Activated CD4-positive, alpha-beta T cell treated with anti-CD3 and anti-CD28 coated beads, Interleukin-2, amount 10 ng/mL, durations not matched to agents 7 days and 5 days (primary cell): ENCODE results near the gene HOXC11. TPM values are rescaled to one million over a fixed set of nuclear protein-coding genes. Genes with fewer than 3 reads are reported as not detected.

ENCODE experiments used
- CTCF ChIA-PET: fragments of 350-600 bp; sonication (Branson Sonifier 250); formaldehyde crosslinking; loops from one replicate; lab custom pipeline; 2021; ENCODE audit warnings: antibody characterized with exemption; lab: Charles Lee
- POLR2A ChIA-PET: fragments of 350-600 bp; sonication (Branson Sonifier 250); formaldehyde crosslinking; loops from one replicate; lab custom pipeline; 2021; ENCODE audit warnings: antibody characterized with exemption; lab: Charles Lee
- DNase-seq: peaks from one replicate; pipeline ENCODE4 v3.0.0-alpha.2; 2020
- H3K27ac Mint-ChIP-seq: one replicate; pipeline ENCODE4 v1.8.0; 2021; ENCODE audit warnings: mild to moderate bottlenecking, moderate library complexity, mixed read lengths
- H3K27me3 Mint-ChIP-seq: one replicate; pipeline ENCODE4 v1.8.0; 2021; ENCODE audit warnings: mixed read lengths
- H3K36me3 Mint-ChIP-seq: one replicate; pipeline ENCODE4 v1.8.0; 2021; ENCODE audit warnings: low read depth, mixed read lengths
- H3K4me1 Mint-ChIP-seq: one replicate; pipeline ENCODE4 v1.8.0; 2021; ENCODE audit warnings: mixed read lengths
- H3K4me3 Mint-ChIP-seq: one replicate; pipeline ENCODE4 v1.8.0; 2021; ENCODE audit warnings: mild to moderate bottlenecking, moderate library complexity, mixed read lengths
- H3K9me3 Mint-ChIP-seq: one replicate; pipeline ENCODE4 v1.8.0; 2021; ENCODE audit warnings: mixed read lengths
- total RNA-seq, 2 experiments: library from RNA; stranded (reverse); gene quantifications; one replicate each; pipeline ENCODE4 v1.2.3, GENCODE V29; 2021

The HOXC11 gene
- total RNA-seq, 2 experiments from 2014 or later, result not detected

DNA sequence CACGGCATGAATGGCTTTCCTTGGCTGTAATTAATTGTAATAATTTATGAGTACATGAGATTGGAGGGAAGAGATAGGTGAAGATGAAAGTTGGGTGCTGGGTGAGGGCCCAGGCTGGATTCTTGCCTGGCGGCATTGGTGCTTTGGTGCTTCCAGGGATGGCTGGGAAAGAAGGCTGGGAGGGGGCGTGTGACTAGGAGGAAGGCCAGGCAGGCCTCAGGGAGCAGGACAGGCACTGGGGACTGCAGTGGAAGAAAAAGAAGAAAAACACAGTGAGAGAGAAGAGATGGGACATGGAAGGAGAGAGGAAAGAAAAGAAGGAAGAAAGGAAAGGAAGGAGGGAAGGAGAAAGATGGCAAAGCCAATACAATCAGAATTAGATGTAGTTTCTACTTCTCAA lies 30.7 kb downstream of the HOXC11 start:
- no peak overlapping the region for H3K4me3 Mint-ChIP-seq
- peaks cover 1% of the 10 kb centered on the region for H3K36me3 Mint-ChIP-seq
- no peak for DNase-seq
- H3K4me1 Mint-ChIP-seq, result peaks cover 17% of the 10 kb centered on the region
- ChIA-PET CTCF (interaction anchor here (1.0 to 4.6 kb wide), 2 partner anchors 42 to 198 kb away, joined by 3 to 29 read pairs; no protein-coding TSS in a partner anchor), POLR2A (no interaction called here)
- H3K9me3 Mint-ChIP-seq, result no peaks in the 10 kb centered on the region
- no peak overlapping the region for H3K27ac Mint-ChIP-seq
- H3K27me3 Mint-ChIP-seq, result peaks cover 97% of the 10 kb centered on the region

DNA sequence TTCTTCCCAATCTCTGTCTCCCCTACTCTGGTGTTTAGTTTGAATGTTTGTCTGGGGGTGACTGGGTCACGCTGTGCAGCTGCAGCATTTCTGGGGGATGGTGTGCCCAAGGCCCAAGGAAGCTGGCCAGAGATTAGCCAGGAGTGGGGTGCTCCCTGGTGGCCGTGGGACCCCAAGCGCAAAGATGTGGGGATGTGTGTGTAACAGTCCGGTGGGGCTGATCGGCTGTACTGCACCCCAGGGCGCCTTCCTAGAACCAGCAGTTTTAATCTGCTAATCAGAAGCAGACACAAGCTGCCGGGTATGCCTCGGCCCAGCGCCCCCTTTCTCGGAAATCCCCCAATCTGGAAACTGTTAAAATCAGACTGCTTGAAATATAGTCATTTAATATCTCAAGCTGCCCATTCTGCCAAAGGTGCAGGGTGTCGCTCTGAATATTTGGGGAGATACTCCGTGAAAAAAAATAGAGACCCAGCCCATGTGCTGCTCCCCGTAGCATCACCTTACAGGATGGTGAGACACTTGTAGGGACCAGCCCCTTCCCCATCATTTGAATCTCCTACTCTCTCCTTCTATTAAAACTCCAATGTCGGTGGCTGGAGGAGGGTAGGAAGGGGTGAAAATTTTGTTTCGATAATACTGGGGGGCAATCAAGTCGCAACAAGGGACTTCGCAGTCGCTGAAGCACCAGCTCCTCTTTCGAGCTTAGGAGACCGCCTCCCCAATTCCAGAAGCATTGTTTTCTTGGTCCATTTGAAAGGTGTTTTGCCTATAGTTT lies 31.3 kb downstream of the HOXC11 start:
- Mint-ChIP-seq H3K27ac (no peak overlapping the region), H3K36me3 (peaks cover 1% of the 10 kb centered on the region), H3K4me3 (no peak overlapping the region), H3K4me1 (peaks cover 18% of the 10 kb centered on the region), H3K27me3 (peaks cover 95% of the 10 kb centered on the region), H3K9me3 (no peaks in the 10 kb centered on the region)
- DNase-seq, result no peak
- ChIA-PET POLR2A (no interaction called here), CTCF (interaction anchor here (1.0 to 4.6 kb wide), 3 partner anchors 43 to 198 kb away, joined by 3 to 33 read pairs (median 29); partner anchors contain the start of gene SMUG1)

DNA sequence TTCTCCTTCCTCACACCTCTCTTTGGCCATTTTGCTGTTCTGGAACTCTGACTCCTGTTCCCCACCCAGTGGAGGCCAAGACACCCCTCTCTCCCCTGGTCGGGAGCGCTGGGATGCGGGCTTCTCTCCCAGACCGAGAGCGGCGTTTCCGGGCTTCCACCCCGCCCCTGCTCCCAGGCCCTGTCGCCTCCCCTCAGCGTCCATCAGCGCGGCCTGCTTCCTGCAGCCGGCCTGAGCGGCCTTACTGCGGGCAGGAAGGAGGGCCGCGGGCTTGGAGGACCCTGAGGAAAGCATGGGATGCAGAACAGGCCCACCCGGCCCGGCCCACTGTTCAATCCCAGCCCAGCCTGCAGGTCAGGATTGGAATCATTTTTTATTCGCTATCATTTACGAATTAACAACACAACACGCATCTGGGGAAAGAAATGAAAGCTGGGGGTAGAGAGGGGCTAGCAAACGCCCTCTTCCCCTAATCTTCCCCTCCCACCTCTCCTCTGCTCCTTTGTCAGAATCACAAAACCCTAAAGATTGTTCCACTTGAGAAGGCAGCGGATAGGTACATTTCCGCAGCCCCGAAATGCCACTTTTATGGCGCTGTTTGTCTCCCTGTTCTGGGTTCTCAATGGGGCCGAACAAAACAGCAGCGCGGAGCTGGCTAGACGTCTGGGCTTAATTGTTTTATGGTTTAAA lies 32.1 kb downstream of the HOXC11 start:
- peaks cover 24% of the 10 kb centered on the region for H3K4me1 Mint-ChIP-seq
- no peak for DNase-seq
- peaks cover 95% of the 10 kb centered on the region for H3K27me3 Mint-ChIP-seq
- no peaks in the 10 kb centered on the region for H3K9me3 Mint-ChIP-seq
- no peak overlapping the region for H3K27ac Mint-ChIP-seq
- ChIA-PET CTCF (interaction anchor here (0.8 to 4.6 kb wide), 8 partner anchors 12 to 205 kb away, joined by 3 to 33 read pairs (median 6); partner anchors contain the start of genes HOXC5 and SMUG1), POLR2A (no interaction called here)
- H3K4me3 Mint-ChIP-seq, result no peak overlapping the region
- peaks cover 1% of the 10 kb centered on the region for H3K36me3 Mint-ChIP-seq

DNA sequence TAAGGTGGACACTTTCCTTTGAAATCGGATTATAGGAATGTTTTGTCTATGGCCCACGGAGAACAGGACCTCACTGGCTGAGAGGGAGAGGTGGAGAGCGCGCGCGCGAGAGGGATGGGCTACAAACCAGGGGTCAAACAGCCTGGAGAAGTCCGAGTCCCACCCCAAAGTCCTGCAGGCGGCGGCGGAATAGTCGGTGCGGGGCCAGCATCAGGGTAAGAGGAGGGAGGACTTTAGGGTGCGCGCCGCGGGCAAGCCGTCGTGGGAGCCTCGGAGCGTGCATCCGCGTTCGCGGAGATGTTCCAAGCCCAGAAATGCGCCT lies 32.6 kb downstream of the HOXC11 start:
- CTCF ChIA-PET, result interaction anchor here (0.6 to 4.6 kb wide), 21 partner anchors 12 to 210 kb away, joined by 3 to 33 read pairs (median 4); partner anchors contain the start of genes HOXC10, HOXC5 and SMUG1
- Mint-ChIP-seq H3K4me3 (no peak overlapping the region), H3K4me1 (peaks cover 24% of the 10 kb centered on the region), H3K27me3 (peaks cover 96% of the 10 kb centered on the region), H3K36me3 (peaks cover 1% of the 10 kb centered on the region), H3K9me3 (no peaks in the 10 kb centered on the region), H3K27ac (no peak overlapping the region)
- no peak for DNase-seq
- POLR2A ChIA-PET, result no interaction called here

DNA sequence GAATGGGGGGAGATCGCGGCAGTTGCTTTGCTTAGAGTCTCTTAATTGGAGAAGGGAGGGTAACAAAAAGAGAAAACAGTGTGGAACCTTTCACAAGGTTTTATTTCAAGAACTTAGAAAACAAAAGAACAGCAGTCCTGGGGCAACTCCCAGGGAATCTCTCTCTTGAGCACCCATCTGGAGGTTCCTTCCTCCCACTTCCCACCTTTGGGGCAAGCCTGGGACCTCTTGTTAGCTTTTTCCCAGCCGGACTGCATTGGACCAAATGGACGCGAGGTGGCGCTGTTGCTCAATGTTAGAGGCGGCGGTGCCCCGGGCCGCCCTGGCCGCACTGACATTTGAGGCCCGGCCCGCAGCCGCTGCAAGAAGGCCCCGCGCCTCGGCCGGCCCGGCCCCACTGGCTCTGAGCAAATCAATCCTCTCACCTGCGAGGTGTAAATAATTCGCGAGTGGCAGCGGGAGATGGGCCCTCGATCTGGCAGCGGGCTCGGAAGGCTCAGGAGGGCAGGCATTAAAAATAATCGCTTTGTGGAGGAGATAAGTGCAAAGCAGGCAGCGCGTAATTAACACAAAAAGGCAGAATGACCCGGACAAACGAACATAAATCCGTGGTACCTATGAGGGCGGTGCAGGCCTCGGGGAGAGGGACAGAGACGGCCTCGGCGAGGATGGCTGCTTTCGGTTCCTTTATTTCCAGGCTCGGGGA lies 33.1 kb downstream of the HOXC11 start:
- POLR2A ChIA-PET, result no interaction called here
- peak overlapping the region; percentile 67 for H3K4me3 Mint-ChIP-seq
- peaks cover 24% of the 10 kb centered on the region for H3K4me1 Mint-ChIP-seq
- H3K36me3 Mint-ChIP-seq, result peaks cover 1% of the 10 kb centered on the region
- no peaks in the 10 kb centered on the region for H3K9me3 Mint-ChIP-seq
- H3K27me3 Mint-ChIP-seq, result peaks cover 94% of the 10 kb centered on the region
- peak; percentile 84 for DNase-seq
- H3K27ac Mint-ChIP-seq, result no peak overlapping the region
- CTCF ChIA-PET, result interaction anchor here (0.6 to 4.6 kb wide), 24 partner anchors 8 to 209 kb away, joined by 3 to 33 read pairs (median 4); partner anchors contain the start of genes HOXC10, HOXC5 and SMUG1

DNA sequence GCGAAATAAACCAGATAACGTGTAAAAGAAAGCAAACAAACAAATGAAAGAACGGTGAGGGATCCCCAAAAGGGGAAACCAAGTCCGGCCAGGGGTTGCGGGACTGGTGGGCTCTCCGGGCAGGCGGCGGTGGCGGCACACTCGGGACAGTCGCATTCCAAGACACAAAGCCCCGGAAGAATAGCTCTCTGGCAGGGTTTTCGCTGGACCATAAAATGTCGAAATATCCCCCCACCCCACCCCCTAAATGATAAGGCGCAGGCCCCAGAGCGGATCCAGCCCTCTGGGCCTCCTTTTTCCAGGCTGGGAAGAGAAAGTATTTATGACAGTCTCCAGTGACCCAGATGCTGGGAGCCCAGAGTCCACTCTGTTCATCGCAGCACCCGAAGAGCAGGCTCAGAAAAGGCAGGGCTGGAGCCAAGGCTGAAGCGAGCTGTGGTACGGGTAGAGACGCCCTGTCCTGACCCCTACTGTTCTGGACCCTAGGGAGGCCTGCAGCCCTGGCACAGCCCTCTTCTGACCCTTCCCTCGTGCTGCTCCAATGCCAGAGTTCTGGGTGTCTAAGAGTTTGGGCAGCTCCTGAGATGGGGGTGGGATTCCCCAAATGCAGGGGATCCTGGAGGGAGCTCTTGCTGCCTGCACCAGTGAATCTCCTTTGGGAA lies 33.8 kb downstream of the HOXC11 start:
- peaks cover 1% of the 10 kb centered on the region for H3K36me3 Mint-ChIP-seq
- H3K27ac Mint-ChIP-seq, result no peak overlapping the region
- no peak for DNase-seq
- CTCF ChIA-PET, result interaction anchor here (0.6 to 4.6 kb wide), 15 partner anchors 8 to 208 kb away, joined by 3 to 33 read pairs (median 5); partner anchors contain the start of genes HOXC5 and SMUG1
- H3K27me3 Mint-ChIP-seq, result peaks cover 94% of the 10 kb centered on the region
- POLR2A ChIA-PET, result no interaction called here
- H3K9me3 Mint-ChIP-seq, result no peaks in the 10 kb centered on the region
- peak overlapping the region; percentile 67 for H3K4me3 Mint-ChIP-seq
- peaks cover 26% of the 10 kb centered on the region for H3K4me1 Mint-ChIP-seq

DNA sequence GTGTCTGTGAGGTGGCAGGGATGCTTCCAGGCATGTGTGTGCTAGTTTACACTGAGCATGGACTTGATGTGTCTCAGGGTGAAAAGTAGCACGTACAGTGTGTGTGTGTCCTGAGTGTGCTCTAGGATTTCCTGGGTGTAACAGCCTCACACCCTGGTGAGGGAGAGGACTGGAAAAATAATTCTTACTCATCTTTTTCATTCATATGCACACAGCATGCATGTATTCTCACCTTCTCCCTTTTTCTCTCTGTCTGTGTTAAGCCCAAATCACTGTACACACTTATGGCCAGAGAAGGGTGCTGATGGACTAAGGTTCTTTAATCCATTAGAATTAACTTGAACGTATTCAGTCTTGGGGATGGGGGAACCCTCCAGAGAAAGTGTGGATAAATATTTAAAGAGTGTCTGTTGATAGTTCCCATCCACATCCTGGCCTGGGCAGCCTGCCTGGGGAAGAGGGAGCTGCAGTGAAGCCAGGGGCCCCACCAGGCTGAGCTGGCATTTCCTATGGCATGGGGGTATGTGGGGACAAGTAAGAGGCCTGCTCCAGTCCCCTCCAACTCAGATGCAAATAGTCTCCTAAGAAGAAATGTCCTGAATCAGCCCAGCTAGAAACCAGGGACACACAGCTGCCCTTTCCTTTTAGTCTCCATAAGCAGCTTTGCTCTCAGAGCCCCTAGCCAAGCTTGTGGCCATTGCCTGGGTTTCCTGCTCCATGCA lies 34.8 kb downstream of the HOXC11 start:
- CTCF ChIA-PET, result interaction anchor here (0.6 to 4.6 kb wide), 10 partner anchors 16 to 200 kb away, joined by 3 to 33 read pairs (median 7); partner anchors contain the start of genes HOXC10, HOXC5 and SMUG1
- peaks cover 23% of the 10 kb centered on the region for H3K4me1 Mint-ChIP-seq
- peaks cover 1% of the 10 kb centered on the region for H3K36me3 Mint-ChIP-seq
- no peak for DNase-seq
- no peak overlapping the region for H3K27ac Mint-ChIP-seq
- H3K9me3 Mint-ChIP-seq, result no peaks in the 10 kb centered on the region
- H3K27me3 Mint-ChIP-seq, result peaks cover 94% of the 10 kb centered on the region
- no peak overlapping the region for H3K4me3 Mint-ChIP-seq
- POLR2A ChIA-PET, result no interaction called here

DNA sequence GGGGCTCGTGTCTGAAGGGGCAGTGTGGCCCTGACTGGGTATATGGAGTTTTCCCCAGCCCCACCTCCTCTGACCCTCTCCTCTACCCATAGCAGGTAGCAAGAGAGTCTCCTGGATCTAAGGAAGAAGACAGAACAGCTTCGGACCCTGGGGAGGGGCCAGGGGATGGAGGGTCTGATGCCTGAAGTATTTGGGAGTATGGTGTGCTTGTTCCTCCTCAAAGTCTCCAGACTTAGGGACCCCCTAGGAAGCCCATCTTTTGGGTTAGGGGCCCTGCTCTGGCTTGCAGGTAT lies 35.3 kb downstream of the HOXC11 start:
- H3K27ac Mint-ChIP-seq, result no peak overlapping the region
- H3K4me3 Mint-ChIP-seq, result no peak overlapping the region
- CTCF ChIA-PET, result interaction anchor here (0.6 to 3.2 kb wide), 9 partner anchors 17 to 200 kb away, joined by 3 to 16 read pairs (median 4); partner anchors contain the start of genes HOXC10 and HOXC5
- POLR2A ChIA-PET, result no interaction called here
- no peaks in the 10 kb centered on the region for H3K9me3 Mint-ChIP-seq
- peaks cover 94% of the 10 kb centered on the region for H3K27me3 Mint-ChIP-seq
- DNase-seq, result no peak
- H3K4me1 Mint-ChIP-seq, result peaks cover 22% of the 10 kb centered on the region
- peaks cover 1% of the 10 kb centered on the region for H3K36me3 Mint-ChIP-seq

DNA sequence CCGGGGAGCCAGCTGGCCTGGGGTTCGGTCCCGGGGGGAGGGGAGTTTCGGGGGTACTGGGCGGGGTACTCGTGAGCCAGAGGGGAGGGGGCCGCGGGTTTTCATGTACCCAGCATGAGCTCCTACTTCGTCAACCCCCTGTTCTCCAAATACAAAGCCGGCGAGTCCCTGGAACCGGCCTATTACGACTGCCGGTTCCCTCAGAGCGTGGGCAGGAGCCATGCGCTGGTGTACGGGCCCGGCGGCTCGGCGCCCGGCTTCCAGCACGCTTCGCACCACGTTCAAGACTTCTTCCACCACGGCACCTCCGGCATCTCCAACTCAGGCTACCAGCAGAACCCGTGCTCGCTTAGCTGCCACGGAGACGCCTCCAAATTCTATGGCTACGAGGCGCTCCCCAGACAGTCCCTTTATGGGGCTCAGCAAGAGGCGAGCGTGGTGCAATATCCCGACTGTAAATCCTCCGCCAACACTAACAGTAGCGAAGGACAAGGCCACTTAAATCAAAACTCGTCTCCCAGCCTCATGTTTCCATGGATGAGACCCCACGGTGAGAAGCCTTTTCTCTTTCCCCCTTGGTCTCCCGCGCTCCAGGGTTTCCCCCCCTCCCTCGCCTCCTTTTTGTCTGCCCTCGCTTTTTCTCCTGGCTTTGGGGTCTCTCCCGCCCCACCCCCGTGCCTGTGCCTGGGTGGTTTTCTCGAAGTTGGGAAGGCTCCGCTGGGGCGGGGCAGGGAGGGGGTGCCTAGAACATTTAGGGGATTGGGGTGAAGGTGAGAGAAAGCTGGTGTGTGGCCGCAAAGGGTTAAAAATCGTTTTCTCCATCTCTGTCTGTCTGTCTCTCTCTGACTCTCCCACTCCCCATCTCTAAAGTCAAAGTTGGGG lies 36.5 kb downstream of the HOXC11 start:
- Mint-ChIP-seq H3K4me1 (peaks cover 22% of the 10 kb centered on the region), H3K27ac (peak overlapping the region; percentile 46), H3K36me3 (no peaks in the 10 kb centered on the region), H3K9me3 (no peaks in the 10 kb centered on the region), H3K4me3 (no peak overlapping the region), H3K27me3 (peaks cover 93% of the 10 kb centered on the region)
- ChIA-PET POLR2A (no interaction called here), CTCF (interaction anchor here (0.6 to 2.1 kb wide), 8 partner anchors 23 to 207 kb away, joined by 3 to 10 read pairs (median 4); partner anchors contain the start of gene HOXC5)
- no peak for DNase-seq

DNA sequence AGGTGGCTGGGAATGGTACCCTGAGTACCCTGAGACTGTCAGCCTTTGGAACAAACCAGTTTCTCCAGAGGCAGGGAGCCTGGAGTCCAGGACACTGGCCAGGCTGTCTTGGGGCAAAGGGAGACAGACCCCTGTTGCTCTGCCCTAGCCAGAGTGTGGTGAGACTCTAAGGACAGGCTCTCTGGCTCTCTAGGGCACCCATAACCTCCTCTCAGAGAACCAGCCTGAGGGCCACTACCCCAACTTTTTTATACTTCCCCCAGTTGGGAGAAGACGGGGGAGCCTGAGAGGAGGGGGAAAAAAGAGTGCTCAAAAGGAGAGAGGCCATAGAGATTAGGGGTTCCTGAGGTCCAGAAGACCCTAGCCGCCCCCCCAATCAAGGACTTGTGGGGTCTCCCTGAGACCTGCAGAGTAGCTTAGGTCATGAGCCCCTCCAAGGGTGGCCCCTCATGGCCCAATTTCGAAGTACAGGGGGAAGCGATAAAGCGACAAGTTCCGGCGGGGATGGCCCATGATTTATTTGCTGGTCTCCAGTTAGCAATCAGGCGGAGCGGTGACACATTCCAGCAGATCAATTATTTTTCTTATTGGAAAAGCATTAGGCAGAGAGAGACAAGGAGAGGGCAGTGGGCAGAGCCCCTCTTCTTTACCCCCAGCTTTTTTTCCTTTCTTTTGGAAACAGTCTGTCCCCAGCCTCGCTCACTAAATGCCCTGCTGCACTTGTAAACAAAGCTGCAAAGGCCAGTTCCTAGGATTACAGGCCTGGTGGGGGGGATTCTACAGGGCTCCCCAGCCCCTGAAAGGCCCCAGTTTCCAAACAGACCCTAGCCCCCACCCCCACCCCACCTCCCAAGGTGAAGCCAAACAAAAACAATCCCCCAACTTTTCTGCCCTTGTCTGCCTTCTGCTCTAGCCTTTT lies 37.4 kb downstream of the HOXC11 start:
- peaks cover 29% of the 10 kb centered on the region for H3K4me1 Mint-ChIP-seq
- DNase-seq, result no peak
- H3K4me3 Mint-ChIP-seq, result no peak overlapping the region
- no peaks in the 10 kb centered on the region for H3K9me3 Mint-ChIP-seq
- ChIA-PET POLR2A (no interaction called here), CTCF (interaction anchor here (0.7 to 1.7 kb wide), 4 partner anchors 22 to 447 kb away, joined by 3 to 5 read pairs (median 4); partner anchors contain the start of gene HOXC5)
- no peaks in the 10 kb centered on the region for H3K36me3 Mint-ChIP-seq
- peaks cover 94% of the 10 kb centered on the region for H3K27me3 Mint-ChIP-seq
- H3K27ac Mint-ChIP-seq, result no peak overlapping the region
